Thyroid gland (tissue), 4 donors: ENCODE results near the gene CADPS.

Experiments
- POLR2A ChIP-seq, 2 donors: fragments of 450-650 bp; IDR thresholded peaks; one replicate each; pipeline ENCODE4 v1.6.1; 2017; ENCODE audit warnings: antibody characterized with exemption in 2 of 2, mild to moderate bottlenecking in 2 of 2, moderate library complexity in 1 of 2
- TF ChIP-seq, protein P1 (sequence below), 6 experiments: fragments of 200-600 bp in 3 of 6; fragments of 450-650 bp in 3 of 6; sonication (generic) in 3 of 6; IDR thresholded peaks; one replicate each; pipeline ENCODE4 v1.5.1; 2016 to 2019; ENCODE audit warnings: antibody characterized with exemption in 6 of 6, mild to moderate bottlenecking in 2 of 6, inconsistent platforms in 1 of 6, moderate library complexity in 1 of 6

DNA sequence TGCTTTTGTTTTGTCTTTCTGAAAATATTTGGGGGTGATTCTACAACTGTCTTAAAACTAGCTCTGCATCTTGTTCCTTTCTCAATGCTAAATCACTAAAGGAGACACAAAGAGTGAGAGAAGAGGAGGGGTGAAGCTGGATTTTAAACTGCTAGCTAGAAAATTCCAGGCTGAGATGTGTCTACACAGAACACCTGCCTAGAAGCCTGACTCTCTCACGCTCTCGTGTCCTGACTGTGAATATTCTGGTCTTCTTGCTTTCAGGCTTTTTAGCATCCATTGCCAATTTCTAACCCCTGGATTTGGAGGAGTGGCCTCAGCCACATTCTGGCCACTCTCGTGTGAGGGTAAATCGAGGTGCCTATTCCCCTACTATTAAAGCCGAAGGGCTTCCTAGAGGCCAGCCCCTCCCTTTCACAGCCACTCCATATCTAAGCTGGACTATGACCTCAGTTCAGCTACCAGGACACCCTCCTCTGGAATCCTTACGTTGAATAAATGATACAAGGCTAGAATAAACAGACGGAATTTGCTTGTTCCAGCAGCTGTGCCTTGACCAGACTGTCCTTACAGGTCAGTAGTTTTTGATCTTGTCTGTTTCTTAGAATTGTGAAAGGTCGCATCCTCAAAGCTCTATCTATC lies 353.6 kb downstream of the CADPS start:
- TF ChIP-seq, protein P1, sequence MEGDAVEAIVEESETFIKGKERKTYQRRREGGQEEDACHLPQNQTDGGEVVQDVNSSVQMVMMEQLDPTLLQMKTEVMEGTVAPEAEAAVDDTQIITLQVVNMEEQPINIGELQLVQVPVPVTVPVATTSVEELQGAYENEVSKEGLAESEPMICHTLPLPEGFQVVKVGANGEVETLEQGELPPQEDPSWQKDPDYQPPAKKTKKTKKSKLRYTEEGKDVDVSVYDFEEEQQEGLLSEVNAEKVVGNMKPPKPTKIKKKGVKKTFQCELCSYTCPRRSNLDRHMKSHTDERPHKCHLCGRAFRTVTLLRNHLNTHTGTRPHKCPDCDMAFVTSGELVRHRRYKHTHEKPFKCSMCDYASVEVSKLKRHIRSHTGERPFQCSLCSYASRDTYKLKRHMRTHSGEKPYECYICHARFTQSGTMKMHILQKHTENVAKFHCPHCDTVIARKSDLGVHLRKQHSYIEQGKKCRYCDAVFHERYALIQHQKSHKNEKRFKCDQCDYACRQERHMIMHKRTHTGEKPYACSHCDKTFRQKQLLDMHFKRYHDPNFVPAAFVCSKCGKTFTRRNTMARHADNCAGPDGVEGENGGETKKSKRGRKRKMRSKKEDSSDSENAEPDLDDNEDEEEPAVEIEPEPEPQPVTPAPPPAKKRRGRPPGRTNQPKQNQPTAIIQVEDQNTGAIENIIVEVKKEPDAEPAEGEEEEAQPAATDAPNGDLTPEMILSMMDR (IDR thresholded peaks at IDR 0.05), result no peak
- TF ChIP-seq POLR2A (IDR thresholded peaks at IDR 0.05), result no peak
